ENCODE results near the gene UQCRFS1. TPM values are rescaled to one million over a fixed set of nuclear protein-coding genes. Genes with fewer than 3 reads are reported as not detected.

The UQCRFS1 gene
- total RNA-seq, result 19.0 and 26.0 TPM in 2 replicates

DNA sequence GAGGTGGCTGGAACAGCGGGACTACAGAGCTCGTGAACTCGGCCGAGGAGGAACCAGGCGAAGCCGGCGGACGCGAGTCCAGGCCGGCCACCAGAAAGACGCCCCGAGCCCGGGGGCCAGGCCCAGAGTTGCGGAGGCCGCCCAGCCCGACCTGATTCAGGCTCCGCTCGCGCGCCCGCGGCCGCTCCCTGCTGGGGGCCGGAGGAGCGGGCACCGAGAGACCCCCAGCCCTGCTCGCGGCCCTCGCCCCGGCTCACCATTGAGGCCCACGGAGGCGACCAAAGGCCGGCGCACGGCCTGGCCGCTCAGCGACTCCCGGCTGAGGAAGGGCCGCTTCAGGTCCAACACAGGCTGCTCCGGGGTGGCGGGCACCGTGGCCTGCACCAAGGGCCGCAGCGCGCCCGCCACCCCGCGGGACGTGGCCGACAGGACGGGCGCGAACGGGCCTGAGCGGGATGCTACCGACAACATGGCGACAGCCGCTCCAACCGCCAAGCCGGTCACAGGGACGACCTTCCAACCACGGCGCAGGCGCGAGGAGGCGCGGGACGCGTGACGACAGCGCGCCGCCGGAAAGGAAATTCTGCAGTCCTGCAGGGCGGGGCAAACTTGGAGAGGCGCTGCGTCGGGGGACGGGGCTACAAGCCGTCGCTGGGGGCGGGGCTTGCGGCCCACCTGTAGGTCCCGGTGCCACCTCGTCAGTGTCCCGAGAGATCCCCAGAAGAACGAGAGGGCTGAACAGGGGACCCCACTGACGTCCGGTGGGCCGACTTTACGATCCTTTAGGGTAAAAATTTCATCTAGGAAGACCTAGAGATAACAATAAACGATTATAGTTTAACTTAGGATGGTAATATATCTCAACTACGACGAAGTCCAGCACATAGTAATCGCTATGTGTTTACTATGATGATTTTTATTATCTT lies at the start of gene UQCRFS1:
UQCRFS1 (minus strand) TSS at position 504 of the 926 bp plus-strand sequence; CDS start at position 471, 33 bp downstream.

